HG02588 (cell line): ENCODE data around the gene IL17REL.

Experiments
- ATAC-seq: cut with Tn5 transposase; IDR thresholded peaks from one replicate; pipeline ENCODE4 v1.9.1; 2021; ENCODE audit warnings: mild to moderate bottlenecking, moderate library complexity; ENCODE audit not compliant: unreplicated experiment

IL17REL gene

GRCh38 chr22:50008151-50009040 lies 4.2 kb downstream of the IL17REL start:
- ATAC-seq = no peak

GRCh38 chr22:50007057-50007511 lies 5.5 kb downstream of the IL17REL start:
- no peak for ATAC-seq

GRCh38 chr22:50004918-50005317 lies 7.6 kb downstream of the IL17REL start:
- ATAC-seq = no peak

GRCh38 chr22:50002791-50003190 lies 9.8 kb downstream of the IL17REL start:
- no peak for ATAC-seq

GRCh38 chr22:50001388-50002231 lies 11.0 kb downstream of the IL17REL start:
- no peak for ATAC-seq

GRCh38 chr22:50000587-50001387 lies 11.8 kb downstream of the IL17REL start:
- no peak for ATAC-seq

DNA sequence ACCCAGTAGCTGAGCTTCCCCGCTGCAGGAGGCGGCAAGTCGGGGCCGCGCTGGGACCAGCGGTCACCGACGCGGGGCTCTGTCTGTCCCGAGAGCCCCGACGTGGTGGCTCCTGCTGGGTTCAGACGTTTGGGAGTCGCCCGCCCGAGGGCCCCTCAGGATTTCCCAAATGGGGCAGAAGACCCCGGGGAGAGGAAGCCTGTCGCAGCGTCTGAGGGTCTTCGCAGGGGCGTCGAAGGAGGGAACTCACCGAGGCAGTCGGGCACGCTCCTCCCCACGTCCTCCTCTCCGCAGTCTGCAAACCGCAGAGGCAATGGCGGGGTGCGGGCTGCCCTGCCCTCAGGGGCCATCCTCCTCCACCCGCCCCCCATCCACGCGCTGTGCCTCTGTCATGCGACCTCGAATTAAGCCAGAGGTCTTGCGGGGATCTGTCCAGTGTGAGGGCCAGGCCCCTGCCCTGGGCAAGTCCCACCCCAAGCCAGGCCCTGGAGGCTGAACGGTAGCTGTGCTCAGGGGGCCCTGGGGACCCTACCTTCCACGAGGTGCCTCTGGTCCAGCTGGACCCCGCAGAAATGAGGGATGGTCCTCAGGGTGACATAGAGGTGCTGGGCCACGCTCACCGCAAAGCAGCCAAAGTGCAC lies 12.5 kb downstream of the IL17REL start:
- no peak for ATAC-seq

GRCh38 chr22:49999063-49999945 lies 13.3 kb downstream of the IL17REL start:
- ATAC-seq = no peak

GRCh38 chr22:49998718-49999062 lies 13.9 kb downstream of the IL17REL start:
- ATAC-seq = no peak

GRCh38 chr22:49997932-49998717 lies 14.4 kb downstream of the IL17REL start:
- ATAC-seq = no peak

DNA sequence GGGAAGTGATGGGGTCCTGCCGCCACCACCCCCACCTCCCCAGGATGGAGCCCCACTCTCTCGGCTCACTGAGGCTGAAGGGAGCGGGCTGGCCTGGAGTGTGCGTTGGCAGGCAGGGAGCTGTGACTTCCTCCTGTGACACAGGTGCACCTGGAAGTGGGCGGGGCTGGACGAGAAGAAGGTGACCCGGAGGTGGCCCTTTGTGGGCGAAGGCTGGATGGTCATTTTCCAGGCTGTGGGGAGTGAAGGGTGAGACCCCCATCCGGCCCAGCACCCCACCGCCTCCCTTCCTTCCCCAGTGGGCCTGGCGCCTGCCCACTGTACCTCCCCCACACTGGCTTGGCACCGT lies 15.3 kb downstream of the IL17REL start:
- no peak for ATAC-seq

GRCh38 chr22:49996518-49997250 lies 15.9 kb downstream of the IL17REL start:
- ATAC-seq = no peak

DNA sequence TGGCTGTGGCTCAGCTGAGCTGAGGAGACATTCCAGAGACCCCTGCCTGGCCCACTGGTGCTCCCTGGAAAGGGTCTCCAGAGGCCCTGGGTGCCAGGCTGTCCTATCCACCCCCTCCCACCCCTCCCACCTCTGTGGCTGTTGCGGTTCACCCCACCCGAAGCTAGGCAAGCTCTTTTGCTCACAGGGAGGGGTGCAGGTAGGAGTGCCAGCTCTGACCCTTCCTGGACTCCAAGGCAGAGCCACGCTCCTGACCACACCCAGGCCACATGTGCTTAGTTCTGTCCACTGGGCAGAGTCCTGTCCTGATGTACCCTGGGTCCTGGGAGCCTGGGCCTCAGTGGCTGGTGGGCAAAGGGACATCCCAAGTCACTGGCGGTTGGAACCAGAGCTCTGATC lies 16.4 kb downstream of the IL17REL start:
- ATAC-seq = no peak

GRCh38 chr22:49995361-49996118 lies 17.0 kb downstream of the IL17REL start:
- no peak for ATAC-seq

- no peak for ATAC-seq
Observed at GRCh38 chr22:49995041-49995360, 17.6 kb downstream of the IL17REL start.

DNA sequence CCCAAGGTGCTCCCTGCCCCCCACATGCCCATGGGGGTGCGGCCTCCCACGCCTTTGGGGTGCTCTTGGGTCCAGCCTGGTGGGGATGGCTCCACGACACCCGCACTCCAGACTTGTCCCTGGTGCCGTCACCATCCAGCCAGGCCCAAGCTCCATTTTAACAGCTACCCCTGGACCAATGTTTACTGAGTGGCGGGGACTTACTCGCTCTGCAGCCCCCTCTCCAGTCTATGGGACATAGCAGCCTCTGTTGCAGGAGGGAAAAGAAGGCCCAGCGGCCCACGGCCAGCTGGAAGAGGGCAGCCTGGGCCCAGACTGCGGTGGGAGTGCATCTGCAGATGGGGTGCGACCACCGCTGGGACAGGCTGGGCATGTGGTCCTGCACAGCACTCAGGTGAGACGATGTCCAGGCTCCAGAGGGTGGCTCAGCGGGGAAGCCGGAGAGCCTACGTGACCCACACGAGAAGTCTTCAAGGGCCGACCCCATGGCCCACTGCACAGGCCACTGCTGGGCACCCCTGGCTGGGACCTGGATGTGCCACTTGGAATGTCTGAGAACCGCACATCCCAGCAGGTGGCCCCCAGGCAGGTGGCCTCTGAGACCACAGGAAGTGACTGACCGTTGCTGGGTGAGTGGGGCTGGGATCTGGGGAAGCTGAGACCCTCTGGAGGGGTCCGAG lies 18.1 kb downstream of the IL17REL start:
- ATAC-seq = no peak
